Stimulated activated CD8-positive, alpha-beta memory T cell treated with anti-CD3 and anti-CD28 coated beads, Interleukin-2, amount 100 ng/mL, for 1 hour (primary cell): ENCODE data around the gene CR1.
"Not testable (repeated sequence)": the region's sequence is repeated elsewhere in the genome, so short reads cannot be mapped to it uniquely, and the experiment has no call there.

Experiments
- DNase-seq, 2 donors: peaks; one replicate each; pipeline ENCODE4 v3.0.0-alpha.2; 2020; ENCODE audit warnings: low read depth in 2 of 2

The CR1 gene

GRCh38 chr1:207495801-207496792 is at the start of gene CR1:
Gene CR1, plus strand, starts transcription at chr1:207496157. Its CDS starts 111 bp downstream, at chr1:207496268.
- peak; percentile 6 to 9 for DNase-seq

- no peak for DNase-seq
Observed at GRCh38 chr1:207453710-207454045, 42.3 kb upstream of the CR1 start.

- DNase-seq: no peak
Observed at GRCh38 chr1:207454046-207454964, 41.7 kb upstream of the CR1 start, which contains the start of gene CR2. Gene CR2, plus strand, starts transcription at chr1:207454328. Its CDS starts 91 bp downstream, at chr1:207454419.

- DNase-seq: no peak
Observed at GRCh38 chr1:207455183-207455754, 40.7 kb upstream of the CR1 start.

- DNase-seq: no peak
Observed at GRCh38 chr1:207458414-207458813, 37.5 kb upstream of the CR1 start.

GRCh38 chr1:207459008-207459407 is 36.9 kb upstream of the CR1 start:
- no peak for DNase-seq

GRCh38 chr1:207461649-207462048 is 34.3 kb upstream of the CR1 start:
- DNase-seq: no peak

GRCh38 chr1:207462535-207462934 is 33.4 kb upstream of the CR1 start:
- DNase-seq: no peak

GRCh38 chr1:207463021-207463420 is 32.9 kb upstream of the CR1 start:
- DNase-seq: no peak

- no peak for DNase-seq
Observed at GRCh38 chr1:207463571-207463970, 32.4 kb upstream of the CR1 start.

GRCh38 chr1:207470927-207471326 is 25.0 kb upstream of the CR1 start:
- no peak for DNase-seq

- DNase-seq: no peak
Observed at GRCh38 chr1:207474210-207474609, 21.7 kb upstream of the CR1 start.

GRCh38 chr1:207486198-207486597 is 9.8 kb upstream of the CR1 start:
- DNase-seq: no peak

- no peak for DNase-seq
Observed at GRCh38 chr1:207487636-207488035, 8.3 kb upstream of the CR1 start.

GRCh38 chr1:207493212-207493611 is 2.7 kb upstream of the CR1 start:
- DNase-seq: no peak

- no peak for DNase-seq
Observed at GRCh38 chr1:207494171-207494570, 1.8 kb upstream of the CR1 start.

- not testable (repeated sequence) for DNase-seq
Observed at GRCh38 chr1:207495281-207495680, 676 bp upstream of the CR1 start.

- no peak for DNase-seq
Observed at GRCh38 chr1:207497941-207498340, 2.0 kb downstream of the CR1 start.

GRCh38 chr1:207499573-207499972 is 3.6 kb downstream of the CR1 start:
- DNase-seq: peak; percentile 8 to 30

- no peak for DNase-seq
Observed at GRCh38 chr1:207500306-207500705, 4.3 kb downstream of the CR1 start.

- DNase-seq: no peak
Observed at GRCh38 chr1:207501071-207501470, 5.1 kb downstream of the CR1 start.

GRCh38 chr1:207502726-207503125 is 6.8 kb downstream of the CR1 start:
- no peak for DNase-seq
